Aorta (tissue), 5 donors: ENCODE data around the gene PRKCZ. TPM values are rescaled to one million over a fixed set of nuclear protein-coding genes. Genes with fewer than 3 reads are reported as not detected.

ENCODE experiments used
- ATAC-seq: fragments of 200-7000 bp; cut with Tn5 transposase; one replicate; pipeline ENCODE4 v1.9.1; 2022; ENCODE audit warnings: moderate library complexity; ENCODE audit not compliant: low FRiP score
- DNase-seq, 2 donors: peaks; one replicate each; pipeline ENCODE4 v3.0.0-alpha.2; 2020
- H3K27ac ChIP-seq, 2 donors: one replicate each; pipeline ENCODE4 v1.5.1; 2013; ENCODE audit warnings: low read length in 2 of 2, mild to moderate bottlenecking in 2 of 2, moderate library complexity in 2 of 2, control low read depth in 1 of 2, inconsistent platforms in 1 of 2, low read depth in 1 of 2
- H3K27me3 ChIP-seq, 2 donors: one replicate each; pipeline ENCODE4 v1.6.1; 2013; ENCODE audit warnings: control low read depth in 1 of 2, low read length in 1 of 2, mild to moderate bottlenecking in 1 of 2, moderate library complexity in 1 of 2; ENCODE audit not compliant: insufficient read depth in 2 of 2, control insufficient read depth in 1 of 2
- H3K36me3 ChIP-seq, 2 donors: one replicate each; pipeline ENCODE4 v1.6.1; 2013; ENCODE audit warnings: control low read depth in 1 of 2, low read length in 1 of 2, mild to moderate bottlenecking in 1 of 2; ENCODE audit not compliant: insufficient read depth in 2 of 2, control insufficient read depth in 1 of 2
- H3K4me1 ChIP-seq, 2 donors: one replicate each; pipeline ENCODE4 v1.6.1; 2013; ENCODE audit warnings: low read length in 2 of 2, control low read depth in 1 of 2, mild to moderate bottlenecking in 1 of 2, moderate library complexity in 1 of 2; ENCODE audit not compliant: insufficient read depth in 2 of 2, control insufficient read depth in 1 of 2
- H3K4me3 ChIP-seq, 2 donors: one replicate each; pipeline ENCODE4 v1.5.1; 2013; ENCODE audit warnings: low read length in 2 of 2, control low read depth in 1 of 2, mild to moderate bottlenecking in 1 of 2
- H3K9me3 ChIP-seq: one replicate; pipeline ENCODE4 v1.6.1; 2013; ENCODE audit warnings: mild to moderate bottlenecking, low read length; ENCODE audit not compliant: control insufficient read depth
- WGBS, 2 donors: extraction: QIAGEN DNeasy Blood & Tissue Kit; methylation state at CpG; one replicate each; pipeline ENCODE4 v1.1.7; 2013; 5-methylcytosine and 5-hydroxymethylcytosine counted together
- intact Hi-C, 2 donors: fragments of 100-400 bp; cut with DNase I; formaldehyde crosslinking; loops; one replicate each; pipeline versions ENCODE4 v1.14.2 to v1.15.0; 2022
- polyA plus RNA-seq, 2 donors: library from polyadenylated mRNA; stranded (reverse); fragments of 200-250 nt; gene quantifications; one replicate each; pipeline ENCODE4 v1.2.3, GENCODE V29; 2013
- total RNA-seq, 2 donors: library from RNA; stranded (reverse); fragmentation: NEBNext Ultra II Directional; extraction: Animal tissue kit (Norgen Biotek cat#: 25700); gene quantifications; one replicate each; pipeline ENCODE4 v1.2.1, GENCODE V29; 2021
- donor health status: healthy with polysubstance abuse.
- donor health status: Bipolar disorder and iron deficiency.
- donor health status: DM: no; HTN: no; CAD: no.
- donor health status: DM: no; HTN: no; CAD: no.
- donor health status: DM: yes; HTN: yes; CAD: no.

PRKCZ gene
- total and polyA plus RNA-seq, 4 donors: 1.5 to 23.2 (median 4.2) TPM

DNA sequence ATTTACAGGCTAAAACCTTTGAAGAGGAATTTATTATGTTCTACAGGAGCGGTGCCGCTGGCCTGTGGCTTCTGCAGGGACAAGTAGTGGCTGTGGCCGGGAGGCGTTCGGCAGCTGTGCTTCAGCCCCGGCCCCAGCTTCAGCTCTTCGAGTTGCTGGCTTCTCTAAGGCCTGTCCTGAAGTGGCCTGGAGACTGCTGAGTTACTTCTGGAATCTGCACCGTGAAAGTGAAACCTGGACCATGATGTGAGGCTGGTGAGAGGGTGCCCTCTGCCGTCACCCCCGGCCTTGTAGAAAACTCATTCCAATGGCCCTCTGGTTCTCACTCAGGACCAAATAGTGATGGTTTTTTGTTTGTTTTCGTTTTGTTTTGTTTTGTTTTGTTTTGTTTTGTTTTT lies 48.1 kb downstream of the PRKCZ start:
- intact Hi-C loops: no loop called here
- no peaks in the 10 kb centered on the region for H3K4me1 ChIP-seq
- DNase-seq (peak in 1 of 2 donors; percentile 21), ATAC-seq (no peak)
- no peaks in the 10 kb centered on the region for H3K27me3 ChIP-seq
- WGBS, 2 donors: 88 to 91% methylated on average over 11 of the region's 11 CpGs
- no peak overlapping the region for H3K4me3 ChIP-seq
- no peaks in the 10 kb centered on the region for H3K36me3 ChIP-seq
- H3K27ac ChIP-seq: no peak overlapping the region
- peaks cover 8% of the 10 kb centered on the region for H3K9me3 ChIP-seq

DNA sequence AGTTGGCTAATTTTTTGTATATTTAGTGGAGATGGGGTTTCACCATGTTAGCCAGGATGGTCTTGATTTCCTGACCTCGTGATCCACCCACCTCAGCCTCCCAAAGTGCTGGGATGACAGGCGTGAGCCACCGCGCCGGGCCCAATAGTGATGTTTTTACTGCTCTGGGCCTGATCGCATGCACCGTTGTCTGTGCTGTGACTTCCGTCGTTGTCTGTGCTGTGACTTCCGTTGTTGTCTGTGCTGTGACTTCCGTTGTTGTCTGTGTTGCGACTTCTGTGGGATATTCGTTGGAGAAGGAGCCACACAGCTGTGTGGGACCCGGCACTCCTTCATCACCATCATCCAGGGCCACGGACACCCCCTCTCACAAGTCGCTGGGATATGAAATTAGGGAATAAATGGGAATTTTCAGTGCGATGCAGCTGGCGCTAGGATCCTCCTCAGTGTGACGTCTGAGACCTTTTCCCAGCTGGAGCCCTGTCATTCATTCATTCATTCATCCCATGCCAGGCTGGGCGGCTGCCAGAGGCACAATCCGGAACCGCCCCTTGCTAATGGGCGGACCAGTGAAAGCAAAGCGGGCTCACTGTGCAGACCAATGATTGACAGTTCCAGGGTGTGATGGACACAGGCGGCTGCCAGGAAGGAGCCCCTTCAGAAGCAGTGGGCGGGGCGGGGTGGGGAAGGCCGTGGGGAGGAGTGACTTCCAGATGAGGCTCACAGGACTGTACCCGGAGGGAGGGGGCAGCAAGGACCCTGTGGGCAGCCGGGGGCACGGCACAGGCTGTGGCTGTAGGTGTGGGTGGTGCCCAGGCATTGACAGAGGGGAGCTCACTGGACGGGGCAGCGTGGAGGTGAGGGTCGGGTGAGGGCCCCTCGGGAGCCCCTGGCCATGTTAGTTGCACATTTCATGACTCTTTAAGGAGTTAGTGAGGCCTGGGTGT lies 48.9 kb downstream of the PRKCZ start:
- intact Hi-C loops: no loop called here
- ATAC-seq: no peak
- H3K27me3 ChIP-seq: no peaks in the 10 kb centered on the region
- H3K27ac ChIP-seq: no peak overlapping the region
- 78 to 82% methylated on average over 35 of the region's 35 CpGs for WGBS, 2 donors
- peaks cover 8% of the 10 kb centered on the region for H3K9me3 ChIP-seq
- peak; percentile 24 to 62 for DNase-seq
- no peaks in the 10 kb centered on the region for H3K4me1 ChIP-seq
- no peak overlapping the region for H3K4me3 ChIP-seq
- H3K36me3 ChIP-seq: no peaks in the 10 kb centered on the region

DNA sequence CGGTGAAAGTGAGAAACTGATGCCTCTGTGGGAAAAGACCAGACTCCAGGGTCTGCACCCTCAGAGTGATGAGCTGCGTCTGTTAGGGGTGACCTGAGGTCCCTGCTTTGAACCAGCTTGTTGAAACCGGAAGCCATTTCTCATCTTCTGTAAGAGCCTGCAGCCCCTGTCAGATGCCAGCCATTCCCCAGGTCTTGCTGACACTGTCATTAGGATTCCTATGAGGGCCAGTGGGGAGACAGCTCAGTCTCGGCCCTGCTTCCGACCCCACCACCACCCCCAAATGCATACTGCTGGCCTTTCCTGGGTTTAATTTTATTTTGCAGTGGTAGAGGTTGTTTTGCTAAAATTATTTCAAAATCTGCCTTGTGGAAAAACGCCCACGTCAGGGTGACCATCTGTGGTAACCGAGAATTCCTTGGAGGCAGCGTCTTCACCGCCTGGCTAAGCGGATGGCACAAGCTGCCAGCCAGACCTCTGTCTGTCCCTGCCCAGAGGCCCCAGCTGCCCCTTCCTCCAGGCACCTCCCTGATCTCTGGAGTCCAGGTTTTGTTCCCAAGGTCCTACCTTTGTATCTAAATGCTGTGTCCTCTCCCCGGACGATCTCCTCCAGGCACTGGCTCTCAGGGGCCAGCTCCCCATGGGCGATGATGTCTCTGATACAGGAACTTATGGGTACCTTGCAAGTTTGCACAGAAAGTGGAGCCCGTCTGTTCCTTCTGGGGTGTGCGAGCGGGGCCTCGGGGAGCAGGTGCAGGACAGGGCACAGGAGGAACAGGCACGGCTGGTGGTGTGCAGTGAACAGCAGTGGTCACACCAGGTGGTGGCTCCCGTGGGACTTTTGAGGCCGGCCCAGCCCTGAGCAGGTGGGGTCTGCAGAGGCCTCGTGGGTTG lies 49.9 kb downstream of the PRKCZ start:
- DNase-seq (peak; percentile 25 to 49), ATAC-seq (no peak)
- Histone ChIP-seq H3K36me3 (no peaks in the 10 kb centered on the region), H3K27ac (no peak overlapping the region), H3K4me3 (no peak overlapping the region), H3K27me3 (no peaks in the 10 kb centered on the region), H3K4me1 (no peaks in the 10 kb centered on the region), H3K9me3 (peaks cover 8% of the 10 kb centered on the region)
- 59 to 71% methylated on average over 22 of the region's 22 CpGs for WGBS, 2 donors
- intact Hi-C loops: no loop called here

DNA sequence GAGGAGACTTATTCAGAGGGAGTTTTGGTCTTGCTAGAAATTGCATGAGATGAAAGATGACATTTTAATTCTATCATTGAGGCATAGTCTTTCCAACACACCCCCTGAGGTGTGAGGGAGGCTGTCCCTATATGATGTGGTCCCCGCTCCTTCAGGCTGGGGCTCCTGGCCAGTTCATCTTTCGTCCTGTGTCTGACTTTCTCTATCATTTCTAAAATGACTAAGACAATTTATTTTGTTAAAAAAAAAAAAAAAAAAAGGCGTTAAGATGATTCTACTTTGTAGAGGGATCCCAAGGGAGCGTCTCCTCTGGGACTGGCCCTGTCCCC lies 50.5 kb downstream of the PRKCZ start:
- no peaks in the 10 kb centered on the region for H3K27me3 ChIP-seq
- H3K4me1 ChIP-seq: no peaks in the 10 kb centered on the region
- DNase-seq (no peak), ATAC-seq (no peak)
- no peak overlapping the region for H3K4me3 ChIP-seq
- H3K9me3 ChIP-seq: peaks cover 8% of the 10 kb centered on the region
- H3K36me3 ChIP-seq: no peaks in the 10 kb centered on the region
- H3K27ac ChIP-seq: no peak overlapping the region
- intact Hi-C loops: no loop called here
- 81 to 90% methylated on average over 4 of the region's 4 CpGs for WGBS, 2 donors

DNA sequence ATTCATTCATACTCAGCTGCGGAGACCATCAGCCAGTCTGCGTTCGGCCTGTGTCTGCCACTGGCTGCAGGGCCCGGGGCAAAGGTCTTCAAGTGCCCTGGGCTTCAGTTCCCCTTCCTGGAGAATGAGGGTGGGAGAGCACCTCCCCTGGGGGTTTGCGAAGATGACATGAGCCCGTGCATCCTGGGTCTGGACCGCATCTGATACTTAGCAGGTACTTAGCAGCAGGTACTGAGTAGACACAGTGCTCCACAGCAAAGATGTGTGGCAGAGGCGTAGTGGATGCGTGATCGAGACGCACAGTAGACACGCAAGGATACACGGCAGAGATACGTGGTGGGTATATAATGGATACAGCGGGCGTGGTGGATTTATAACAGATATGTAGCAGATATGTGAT lies 51.3 kb downstream of the PRKCZ start:
- Histone ChIP-seq H3K27ac (no peak overlapping the region), H3K4me1 (no peaks in the 10 kb centered on the region), H3K36me3 (no peaks in the 10 kb centered on the region), H3K9me3 (peaks cover 8% of the 10 kb centered on the region), H3K27me3 (no peaks in the 10 kb centered on the region), H3K4me3 (no peak overlapping the region)
- DNase-seq: peak; percentile 21 to 39
- no peak for ATAC-seq
- intact Hi-C loops: no loop called here
- 92% methylated on average over 16 of the region's 16 CpGs for WGBS, 2 donors

DNA sequence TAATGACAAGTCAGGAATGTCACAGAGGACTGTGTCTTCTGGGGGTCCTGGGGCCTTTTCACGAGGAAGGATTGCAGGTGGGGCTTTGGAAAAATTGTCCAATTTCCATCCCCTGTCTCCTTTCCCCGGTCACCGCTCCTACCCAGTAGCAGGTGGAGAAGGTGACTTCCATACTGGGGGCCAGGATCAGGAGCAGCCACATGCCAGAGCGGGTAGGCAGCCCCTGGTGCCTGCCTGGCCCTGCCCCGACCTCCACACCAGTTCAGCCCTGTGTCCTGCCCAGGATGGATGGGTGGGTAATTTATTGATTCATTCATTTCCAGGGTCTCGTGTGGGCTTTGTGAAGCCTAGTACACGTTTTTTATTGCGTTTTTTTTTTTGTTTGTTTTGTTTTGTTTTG lies 51.7 kb downstream of the PRKCZ start:
- intact Hi-C loops: no loop called here
- ATAC-seq: no peak
- peak; percentile 15 to 34 for DNase-seq
- Histone ChIP-seq H3K36me3 (no peaks in the 10 kb centered on the region), H3K4me1 (no peaks in the 10 kb centered on the region), H3K27ac (no peak overlapping the region), H3K9me3 (peaks cover 5% of the 10 kb centered on the region), H3K4me3 (no peak overlapping the region), H3K27me3 (no peaks in the 10 kb centered on the region)
- 75 to 80% methylated on average over 8 of the region's 8 CpGs for WGBS, 2 donors

DNA sequence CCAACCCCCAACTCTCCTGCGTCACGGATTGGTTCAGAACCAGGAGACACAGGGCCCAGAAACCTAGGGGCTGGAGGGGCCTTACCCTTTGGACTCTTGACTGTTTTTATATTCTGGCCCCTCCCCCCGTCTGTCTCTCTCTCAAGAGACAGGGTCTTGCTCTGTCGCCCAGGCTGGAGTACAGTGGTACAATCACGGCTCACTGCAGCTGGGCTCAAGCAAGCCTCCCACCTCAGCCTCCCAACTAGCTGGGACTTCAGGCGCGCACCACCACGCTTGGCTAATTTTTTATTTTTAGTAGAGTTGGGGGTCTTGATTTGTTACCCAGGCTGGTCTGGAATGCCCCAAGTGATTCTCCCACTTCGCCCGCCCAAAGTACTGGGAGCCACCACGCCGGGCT lies 52.5 kb downstream of the PRKCZ start:
- H3K4me3 ChIP-seq: no peak overlapping the region
- ATAC-seq (no peak), DNase-seq (peak; percentile 10 to 44)
- H3K9me3 ChIP-seq: peaks cover under 1% of the 10 kb centered on the region
- WGBS, 2 donors: 91 to 94% methylated on average over 12 of the region's 12 CpGs
- intact Hi-C loops: no loop called here
- no peaks in the 10 kb centered on the region for H3K27me3 ChIP-seq
- no peaks in the 10 kb centered on the region for H3K36me3 ChIP-seq
- H3K27ac ChIP-seq: no peak overlapping the region
- no peaks in the 10 kb centered on the region for H3K4me1 ChIP-seq

DNA sequence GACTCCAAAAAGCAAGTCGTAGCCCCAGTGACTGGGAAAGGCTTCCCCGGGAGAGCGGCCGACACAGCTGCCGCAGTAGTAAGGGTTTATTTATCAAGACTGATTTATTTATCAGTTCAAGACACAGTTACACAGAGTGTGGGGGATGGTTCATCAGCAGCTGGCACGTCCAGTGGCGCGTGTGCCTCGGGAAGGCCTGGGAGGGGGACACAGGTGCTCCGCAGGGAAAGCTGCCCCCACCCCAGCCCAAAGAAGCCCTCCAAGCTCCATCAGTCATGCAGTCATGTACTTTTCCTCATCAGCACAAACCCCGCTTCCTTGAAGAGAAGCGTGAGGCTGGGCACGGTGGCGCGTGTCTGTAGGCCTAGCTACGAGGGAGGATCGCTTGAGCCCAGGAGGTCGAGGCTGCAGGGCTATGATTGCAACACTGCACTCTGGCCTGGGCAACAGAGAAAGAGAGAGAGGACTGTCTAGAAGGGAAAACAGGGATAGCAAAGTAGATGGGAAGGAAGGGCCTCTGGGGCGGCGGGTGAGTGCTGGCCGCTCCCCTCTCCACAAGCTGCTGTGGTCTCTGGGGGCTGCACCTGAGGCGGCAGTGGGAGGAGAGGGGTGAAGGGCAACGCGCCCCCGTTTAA lies 53.2 kb downstream of the PRKCZ start:
- Histone ChIP-seq H3K27ac (no peak overlapping the region), H3K4me1 (no peaks in the 10 kb centered on the region), H3K9me3 (no peaks in the 10 kb centered on the region), H3K36me3 (no peaks in the 10 kb centered on the region), H3K27me3 (no peaks in the 10 kb centered on the region), H3K4me3 (no peak overlapping the region)
- intact Hi-C loops: no loop called here
- DNase-seq (peak; percentile 30 to 59), ATAC-seq (no peak)
- 62 to 77% methylated on average over 25 of the region's 25 CpGs for WGBS, 2 donors
